Parathyroid adenoma (tissue), 2 donors: ENCODE data around the gene FFAR2.

ENCODE experiments used
- H2AFZ ChIP-seq: fragments of 300-600 bp; sonication (generic); one replicate; pipeline ENCODE4 v1.7.0; 2017; ENCODE audit warnings: antibody characterized with exemption, mild to moderate bottlenecking
- H3K27ac ChIP-seq: fragments of 300-600 bp; sonication (generic); one replicate; pipeline ENCODE4 v1.7.0; 2017
- H3K27me3 ChIP-seq: fragments of 300-600 bp; sonication (generic); one replicate; pipeline ENCODE4 v1.7.0; 2017; ENCODE audit warnings: low read length; ENCODE audit not compliant: control insufficient read depth, insufficient read depth
- H3K36me3 ChIP-seq: fragments of 300-600 bp; sonication (generic); one replicate; pipeline ENCODE4 v1.7.0; 2017; ENCODE audit warnings: low read length; ENCODE audit not compliant: control insufficient read depth, insufficient read depth
- H3K4me1 ChIP-seq: fragments of 300-600 bp; sonication (generic); one replicate; pipeline ENCODE4 v1.7.0; 2017; ENCODE audit warnings: control low read depth
- H3K4me2 ChIP-seq: fragments of 300-600 bp; sonication (generic); one replicate; pipeline ENCODE4 v1.7.0; 2017; ENCODE audit warnings: low read length
- H3K4me3 ChIP-seq: fragments of 300-600 bp; sonication (generic); one replicate; pipeline ENCODE4 v1.7.0; 2017; ENCODE audit warnings: low read depth, low read length
- H3K79me2 ChIP-seq: fragments of 300-600 bp; sonication (generic); one replicate; pipeline ENCODE4 v1.7.0; 2017; ENCODE audit warnings: control low read depth
- H3K9ac ChIP-seq: fragments of 300-600 bp; sonication (generic); one replicate; pipeline ENCODE4 v1.7.0; 2017; ENCODE audit warnings: mild to moderate bottlenecking
- H3K9me3 ChIP-seq: fragments of 300-600 bp; sonication (generic); one replicate; pipeline ENCODE4 v1.7.0; 2017; ENCODE audit warnings: low read length; ENCODE audit not compliant: control insufficient read depth
- CTCF ChIP-seq: fragments of 300-600 bp; sonication (generic); IDR thresholded peaks from one replicate; pipeline ENCODE4 v1.7.0; 2017; ENCODE audit warnings: antibody characterized with exemption, mild to moderate bottlenecking
- donor health status: primary hyperparathyroidism.

The FFAR2 gene

GRCh38 chr19:35457173-35457572 is 9.1 kb downstream of the FFAR2 start:
- H3K9me3 ChIP-seq: no peaks in the 10 kb centered on the region
- H2AFZ ChIP-seq: no peak overlapping the region
- H3K4me3 ChIP-seq: no peak overlapping the region
- no peak overlapping the region for H3K4me2 ChIP-seq
- no peaks in the 10 kb centered on the region for H3K79me2 ChIP-seq
- TF ChIP-seq CTCF: no peak
- no peak overlapping the region for H3K9ac ChIP-seq
- no peak overlapping the region for H3K27ac ChIP-seq
- no peaks in the 10 kb centered on the region for H3K27me3 ChIP-seq
- no peaks in the 10 kb centered on the region for H3K36me3 ChIP-seq
- peaks cover 22% of the 10 kb centered on the region for H3K4me1 ChIP-seq

GRCh38 chr19:35458192-35458591 is 10.1 kb downstream of the FFAR2 start:
- Histone ChIP-seq H3K36me3 (no peaks in the 10 kb centered on the region), H3K4me3 (no peak overlapping the region), H3K27me3 (no peaks in the 10 kb centered on the region), H3K27ac (no peak overlapping the region), H2AFZ (no peak overlapping the region), H3K9ac (no peak overlapping the region), H3K9me3 (no peaks in the 10 kb centered on the region), H3K79me2 (no peaks in the 10 kb centered on the region), H3K4me1 (peaks cover 22% of the 10 kb centered on the region), H3K4me2 (no peak overlapping the region)
- no peak for TF ChIP-seq CTCF

GRCh38 chr19:35458731-35459391 is 10.8 kb downstream of the FFAR2 start:
- TF ChIP-seq CTCF: no peak
- H3K9ac ChIP-seq: no peak overlapping the region
- H3K27me3 ChIP-seq: no peaks in the 10 kb centered on the region
- peak overlapping the region; percentile 43 for H3K27ac ChIP-seq
- peaks cover 22% of the 10 kb centered on the region for H3K4me1 ChIP-seq
- H3K79me2 ChIP-seq: no peaks in the 10 kb centered on the region
- H3K4me3 ChIP-seq: no peak overlapping the region
- no peak overlapping the region for H2AFZ ChIP-seq
- H3K36me3 ChIP-seq: no peaks in the 10 kb centered on the region
- no peaks in the 10 kb centered on the region for H3K9me3 ChIP-seq
- H3K4me2 ChIP-seq: no peak overlapping the region

GRCh38 chr19:35459414-35460082 is 11.5 kb downstream of the FFAR2 start:
- Histone ChIP-seq H3K27ac (no peak overlapping the region), H3K9me3 (no peaks in the 10 kb centered on the region), H3K27me3 (no peaks in the 10 kb centered on the region), H3K79me2 (no peaks in the 10 kb centered on the region), H3K36me3 (no peaks in the 10 kb centered on the region), H2AFZ (no peak overlapping the region), H3K4me2 (peak overlapping the region; percentile 8), H3K4me3 (no peak overlapping the region), H3K9ac (no peak overlapping the region), H3K4me1 (peaks cover 19% of the 10 kb centered on the region)
- TF ChIP-seq CTCF: no peak

- peaks cover 15% of the 10 kb centered on the region for H3K4me1 ChIP-seq
- no peak overlapping the region for H3K9ac ChIP-seq
- H3K36me3 ChIP-seq: no peaks in the 10 kb centered on the region
- H2AFZ ChIP-seq: no peak overlapping the region
- H3K79me2 ChIP-seq: no peaks in the 10 kb centered on the region
- H3K27me3 ChIP-seq: no peaks in the 10 kb centered on the region
- TF ChIP-seq CTCF: no peak
- no peak overlapping the region for H3K4me3 ChIP-seq
- no peak overlapping the region for H3K4me2 ChIP-seq
- no peak overlapping the region for H3K27ac ChIP-seq
- no peaks in the 10 kb centered on the region for H3K9me3 ChIP-seq
These were observed 12.6 kb downstream of the FFAR2 start for GRCh38 chr19:35460608-35461007.
